Endothelial cell of umbilical vein (primary cell): ENCODE data around the gene ASTN1. TPM values are rescaled to one million over a fixed set of nuclear protein-coding genes. Genes with fewer than 3 reads are reported as not detected.

Experiments
- BruUV-seq: library from RNA; stranded (reverse); fragments of 400-500 nt; replicated peaks from 2 replicates; lab custom pipeline; 2021; lab: Mats Ljungman, UMichigan
- CTCF ChIA-PET: fragments of 300-600, 350-600 bp; sonication (Branson Sonifier 250); formaldehyde crosslinking; loops from one replicate; lab custom pipeline; 2021; ENCODE audit warnings: antibody characterized with exemption, inconsistent platforms; lab: Charles Lee
- POLR2A ChIA-PET: fragments of 300-600, 350-600 bp; sonication (Branson Sonifier 250); formaldehyde crosslinking; loops from one replicate; lab custom pipeline; 2021; ENCODE audit warnings: antibody characterized with exemption, inconsistent platforms; lab: Charles Lee
- DNase-seq: peaks from one replicate; pipeline ENCODE4 v3.0.0-alpha.2; 2011; ENCODE audit warnings: low read depth, low spot score
- FAIRE-seq: peaks from 2 replicates; lab custom pipeline; 2011; peaks lifted over from hg19 to GRCh38; lab: Jason Lieb, UNC
- H2AFZ ChIP-seq: 2 replicates; pipeline ENCODE4 v1.6.0; 2012; ENCODE audit warnings: low read depth, low read length, control low read depth, inconsistent platforms
- H3K27ac ChIP-seq: 2 replicates; pipeline ENCODE4 v1.5.1; 2011; ENCODE audit warnings: low read depth, mild to moderate bottlenecking, control low read depth, low read length, moderate library complexity; ENCODE audit not compliant: insufficient read depth
- H3K27me3 ChIP-seq, 2 experiments: 2 replicates each; pipeline versions ENCODE4 v1.6.0 to v1.6.1; 2011; ENCODE audit warnings: low read length in 2 of 2, mixed read lengths in 1 of 2; ENCODE audit not compliant: control insufficient read depth in 2 of 2, insufficient read depth in 2 of 2
- H3K36me3 ChIP-seq, 2 experiments: 2 replicates in 1 of 2; 3 replicates in 1 of 2; pipeline ENCODE4 v1.5.1; 2011; ENCODE audit warnings: low read length in 2 of 2, mild to moderate bottlenecking in 1 of 2, moderate library complexity in 1 of 2; ENCODE audit not compliant: control insufficient read depth in 2 of 2, insufficient read depth in 2 of 2; ENCODE audit errors: extremely low read depth in 1 of 2
- H3K4me1 ChIP-seq: 3 replicates; pipeline ENCODE4 v1.5.1; 2011; ENCODE audit warnings: mild to moderate bottlenecking, low read length; ENCODE audit not compliant: control insufficient read depth, insufficient read depth; ENCODE audit errors: extremely low read depth
- H3K4me2 ChIP-seq: 2 replicates; pipeline ENCODE4 v1.6.1; 2011; ENCODE audit warnings: low read length, control low read depth, mixed read lengths; ENCODE audit not compliant: insufficient read depth
- H3K4me3 ChIP-seq, 3 experiments: fragments of 200-600 bp in 1 of 3; sonication (generic), shearing (Covaris generic) in 1 of 3; replicated peaks in 1 of 3; 2 replicates each; pipeline ENCODE4 v1.5.1; 2011 to 2016; ENCODE audit warnings: control low read depth in 3 of 3, low read length in 3 of 3, mild to moderate bottlenecking in 2 of 3, inconsistent platforms in 1 of 3, low read depth in 1 of 3, moderate library complexity in 1 of 3; ENCODE audit not compliant: insufficient read depth in 1 of 3
- H3K79me2 ChIP-seq: 2 replicates; pipeline ENCODE4 v1.6.0; 2012; ENCODE audit warnings: low read length, inconsistent platforms; ENCODE audit not compliant: control insufficient read depth, insufficient read depth
- H3K9ac ChIP-seq: replicated peaks from 2 replicates; pipeline ENCODE3; 2011; ENCODE audit warnings: low read length, control low read depth; ENCODE audit not compliant: insufficient read depth; ENCODE audit errors: extremely low read depth
- H3K9me1 ChIP-seq: replicated peaks from 3 replicates; pipeline ENCODE4 v1.6.0; 2011; ENCODE audit warnings: mild to moderate bottlenecking, low read length; ENCODE audit not compliant: control insufficient read depth, insufficient read depth; ENCODE audit errors: extremely low read depth
- H3K9me3 ChIP-seq: replicated peaks from 2 replicates; pipeline ENCODE4 v1.5.1; 2012; ENCODE audit warnings: low read length, inconsistent platforms; ENCODE audit not compliant: control insufficient read depth, insufficient read depth
- H4K20me1 ChIP-seq: replicated peaks from 2 replicates; pipeline ENCODE3; 2011; ENCODE audit warnings: mild to moderate bottlenecking, low read length; ENCODE audit not compliant: control insufficient read depth, insufficient read depth; ENCODE audit errors: extremely low read depth
- EZH2 ChIP-seq: IDR thresholded peaks from 2 replicates; pipeline ENCODE4 v1.6.1; 2012; ENCODE audit warnings: borderline replicate concordance, low read depth, mild to moderate bottlenecking, moderate library complexity, low read length, inconsistent platforms; ENCODE audit not compliant: severe bottlenecking
- FOS ChIP-seq: IDR thresholded peaks from 2 replicates; pipeline ENCODE4 v1.6.1; 2011; ENCODE audit warnings: mild to moderate bottlenecking, low read length, moderate library complexity, borderline replicate concordance; ENCODE audit not compliant: insufficient read depth
- GATA2 ChIP-seq: IDR thresholded peaks from 2 replicates; pipeline ENCODE4 v1.7.0; 2011; ENCODE audit warnings: low read depth, mild to moderate bottlenecking, moderate library complexity, mixed read lengths, low read length; ENCODE audit not compliant: insufficient read length, insufficient read depth
- MAX ChIP-seq: IDR thresholded peaks from 2 replicates; pipeline ENCODE4 v1.6.1; 2011; ENCODE audit not compliant: insufficient read depth, insufficient read length
- MYC ChIP-seq: IDR thresholded peaks from one replicate; pipeline ENCODE4 v1.6.1; 2011; ENCODE audit warnings: mild to moderate bottlenecking, low read depth, low read length
- POLR2AphosphoS5 ChIP-seq: IDR thresholded peaks from 2 replicates; pipeline ENCODE4 v1.6.1; 2012; ENCODE audit warnings: low read depth, mild to moderate bottlenecking, control low read depth, low read length, moderate library complexity; ENCODE audit not compliant: insufficient read depth
- dilution Hi-C: fragments of 300-500 bp; cut with MboI; formaldehyde crosslinking; loops from one replicate; pipeline ENCODE4 v1.15.0; 2019; ENCODE audit warnings: low sequenced_read_pairs; ENCODE audit not compliant: extremely low pct_ligation_motif_present
- intact Hi-C: fragments of 100-400 bp; cut with micrococcal nuclease; formaldehyde crosslinking; loops from one replicate; pipeline ENCODE4 v1.10.0; 2022
- polyA plus RNA-seq, 4 experiments: library from polyadenylated mRNA; depleted of rRNA in 3 of 4; stranded (reverse) in 3 of 4; unstranded in 1 of 4; fragments of >200 nt; gene quantifications; 2 replicates each; pipeline versions ENCODE4 v1.2.1 to v1.2.3, GENCODE V29; 2011 to 2012; ENCODE audit warnings: missing spikeins in 1 of 4
- total RNA-seq: library from RNA; stranded (reverse); gene quantifications from 2 replicates; pipeline ENCODE4 v1.2.3, GENCODE V29; 2021

Gene ASTN1
- total and polyA plus RNA-seq, 2 donors (not counting 3 experiments of a cell fraction or from before 2014, with no cell fraction given): 0.04 TPM; not detected in 1

- dilution Hi-C loops (no loop called here), intact Hi-C loops (no loop called here)
- DNase-seq: no peak
- no TSS peak for BruUV-seq
- POLR2A ChIA-PET: no interaction called here
- H3K27ac ChIP-seq: no peak overlapping the region
- no peak for FAIRE-seq
- H3K36me3 ChIP-seq: no peaks in the 10 kb centered on the region
- CTCF ChIA-PET: no interaction called here
- H3K4me3 ChIP-seq: no peak overlapping the region
- no peaks in the 10 kb centered on the region for H4K20me1 ChIP-seq
- H3K9me1 ChIP-seq: no peaks in the 10 kb centered on the region
- no peaks in the 10 kb centered on the region for H3K79me2 ChIP-seq
- H3K9me3 ChIP-seq: no peaks in the 10 kb centered on the region
- H3K27me3 ChIP-seq: no peaks in the 10 kb centered on the region
- H3K4me2 ChIP-seq: no peak overlapping the region
- H3K9ac ChIP-seq: no peak overlapping the region
- TF ChIP-seq GATA2 (no peak), EZH2 (no peak), MAX (no peak)
- no peak overlapping the region for H2AFZ ChIP-seq
- H3K4me1 ChIP-seq: no peaks in the 10 kb centered on the region
Measured at GRCh38 chr1:176943783-176944182, 220.7 kb downstream of the ASTN1 start.

DNA sequence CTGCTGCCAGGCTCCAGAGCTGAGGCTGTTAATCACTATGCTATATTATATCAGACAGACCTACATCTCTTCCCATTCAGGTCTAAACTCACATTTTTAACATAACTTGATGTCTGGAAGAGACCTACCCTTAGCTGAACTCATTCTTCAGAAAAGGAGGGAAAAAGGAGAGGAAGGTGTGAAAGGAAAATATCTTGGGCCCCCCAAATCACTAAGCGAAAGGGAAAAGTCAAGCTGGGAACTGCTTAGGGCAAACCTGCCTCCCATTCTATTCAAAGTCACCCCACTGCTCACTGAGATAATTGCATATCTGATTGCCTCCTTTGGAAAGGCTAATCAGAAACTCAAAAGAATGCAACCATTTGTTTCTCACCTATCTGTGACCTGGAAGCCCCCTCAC lies 222.2 kb downstream of the ASTN1 start:
- dilution Hi-C loops (no loop called here), intact Hi-C loops (no loop called here)
- DNase-seq (no peak), FAIRE-seq (no peak)
- no peak overlapping the region for H3K4me2 ChIP-seq
- no peak overlapping the region for H3K9ac ChIP-seq
- no peak overlapping the region for H2AFZ ChIP-seq
- no peak overlapping the region for H3K4me3 ChIP-seq
- no peaks in the 10 kb centered on the region for H3K9me3 ChIP-seq
- no peaks in the 10 kb centered on the region for H3K79me2 ChIP-seq
- TF ChIP-seq MAX (no peak), FOS (no peak), EZH2 (no peak), POLR2AphosphoS5 (no peak), MYC (no peak)
- H4K20me1 ChIP-seq: no peaks in the 10 kb centered on the region
- no peaks in the 10 kb centered on the region for H3K4me1 ChIP-seq
- CTCF ChIA-PET: no interaction called here
- no TSS peak for BruUV-seq
- H3K9me1 ChIP-seq: no peaks in the 10 kb centered on the region
- H3K27ac ChIP-seq: no peak overlapping the region
- no peaks in the 10 kb centered on the region for H3K36me3 ChIP-seq
- POLR2A ChIA-PET: no interaction called here
- no peaks in the 10 kb centered on the region for H3K27me3 ChIP-seq
